Stimulated activated CD4-positive, alpha-beta T cell treated with anti-CD3 and anti-CD28 coated beads, Interleukin-12 subunit alpha, Interleukin-12 subunit beta, amount 100 ng/mL, for 24 hours (primary cell): ENCODE measurements around the gene ARRDC4.
"Not testable (repeated sequence)": the region's sequence is repeated elsewhere in the genome, so short reads cannot be mapped to it uniquely, and the experiment has no call there.

Experiments
- DNase-seq, 2 experiments: peaks; one replicate each; pipeline ENCODE4 v3.0.0-alpha.2; 2020; ENCODE audit warnings: low read depth in 2 of 2

The ARRDC4 gene

DNA sequence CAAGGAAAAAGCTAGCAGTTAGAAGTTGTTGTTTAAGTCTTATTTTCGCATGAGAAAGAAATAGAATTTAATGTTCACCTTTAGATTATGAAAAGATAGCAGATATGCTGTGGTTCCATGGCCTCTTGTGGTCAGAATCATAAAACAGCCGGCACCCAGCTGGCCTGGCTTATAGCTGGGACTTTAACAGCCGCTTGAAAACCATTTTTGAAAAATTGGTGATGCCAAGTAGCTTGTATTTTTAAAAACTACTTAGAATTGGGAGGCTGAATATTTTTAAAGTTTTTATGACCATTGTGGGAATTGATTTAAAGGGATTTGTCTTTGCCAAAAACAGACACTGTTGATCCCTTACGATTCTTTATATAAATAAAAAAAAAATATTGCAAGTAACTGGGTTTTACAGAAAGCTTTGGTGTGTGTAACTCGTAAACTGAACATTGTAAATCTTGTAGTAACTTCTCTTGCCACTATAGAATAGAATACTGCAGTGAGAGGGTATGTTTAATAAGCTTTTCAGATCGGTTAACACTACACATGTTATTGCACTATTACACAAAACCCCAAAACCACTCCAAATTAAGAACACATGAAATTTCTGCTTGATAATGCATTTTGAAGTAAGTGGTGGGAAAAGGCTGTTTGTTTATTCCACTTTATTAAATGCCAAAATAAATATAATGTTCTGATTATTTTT is 6.6 kb downstream of the ARRDC4 start:
- DNase-seq, result no peak

DNA sequence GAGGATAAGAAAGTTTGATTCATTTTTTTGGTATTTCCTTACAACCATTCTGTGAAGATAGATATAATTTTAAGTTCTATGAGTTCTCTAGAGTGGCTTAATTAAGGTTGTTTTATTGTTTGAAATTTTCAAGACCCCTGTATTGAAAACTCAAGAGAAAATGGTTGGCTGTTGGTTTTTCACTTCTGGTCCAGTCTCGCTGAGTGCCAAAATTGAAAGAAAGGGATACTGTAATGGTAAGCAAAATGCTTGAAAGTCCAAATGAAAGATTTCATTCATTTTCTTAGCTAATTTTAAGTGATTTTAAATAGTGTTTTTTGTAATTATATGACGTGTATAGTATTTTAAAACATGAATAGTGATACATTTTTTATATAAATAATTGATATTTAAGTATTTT is 7.4 kb downstream of the ARRDC4 start:
- no peak for DNase-seq

DNA sequence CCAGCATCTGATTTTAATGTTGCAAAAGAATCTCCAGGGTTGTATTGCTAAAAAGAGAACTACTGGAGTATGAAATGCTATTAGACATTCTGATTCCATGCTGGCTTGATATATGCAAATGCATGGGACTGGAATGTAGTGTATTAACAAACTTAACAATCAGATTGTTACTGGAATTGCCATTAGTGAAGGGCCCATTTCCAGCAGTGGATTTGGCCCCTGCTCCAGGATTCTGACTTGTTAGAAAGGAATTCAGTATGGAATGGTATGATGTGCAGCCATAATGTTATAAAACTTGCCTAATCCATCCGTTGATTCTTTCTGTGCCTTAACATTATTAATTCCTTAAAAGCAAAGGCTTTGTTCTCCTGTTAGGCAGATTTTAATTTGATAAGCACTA is 7.9 kb downstream of the ARRDC4 start:
- no peak for DNase-seq

DNA sequence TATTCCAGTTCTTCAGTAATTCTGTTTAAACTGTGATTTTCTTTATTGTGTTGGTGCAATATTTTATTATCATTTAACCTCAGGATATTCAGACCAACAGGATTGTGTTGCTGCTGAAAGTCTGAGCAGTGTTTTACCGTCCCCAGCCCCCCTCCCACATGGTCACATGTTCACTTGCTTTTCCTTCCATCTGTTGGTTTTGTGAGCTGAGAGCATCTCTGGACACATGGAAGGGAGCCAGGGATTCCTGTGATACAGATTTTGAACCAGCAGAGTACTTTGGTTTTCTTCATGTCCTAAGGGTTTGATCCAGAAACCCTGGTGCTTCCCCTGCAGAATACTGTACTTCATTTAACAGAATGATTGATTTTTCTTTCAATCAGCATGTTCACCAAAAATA is 11.9 kb downstream of the ARRDC4 start:
- no peak for DNase-seq

DNA sequence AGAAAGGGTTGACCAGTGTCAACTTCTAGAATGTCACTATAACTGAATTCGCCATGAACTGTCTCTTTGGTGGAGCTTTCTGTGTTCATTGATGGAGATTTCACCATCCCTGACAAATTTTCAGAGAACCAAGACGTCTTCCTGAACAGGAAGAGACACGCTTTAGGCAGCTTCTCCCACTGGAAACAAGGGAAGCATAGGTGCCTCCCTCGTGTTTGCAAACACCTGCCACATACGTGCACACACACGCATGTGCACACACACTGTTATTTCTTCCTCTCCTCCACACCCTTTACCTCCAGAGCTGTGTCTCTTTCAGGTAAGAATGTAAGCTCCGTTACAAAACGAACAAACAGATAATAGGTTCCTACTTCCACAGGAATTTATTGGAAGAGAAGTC is 15.6 kb downstream of the ARRDC4 start:
- no peak for DNase-seq

DNA sequence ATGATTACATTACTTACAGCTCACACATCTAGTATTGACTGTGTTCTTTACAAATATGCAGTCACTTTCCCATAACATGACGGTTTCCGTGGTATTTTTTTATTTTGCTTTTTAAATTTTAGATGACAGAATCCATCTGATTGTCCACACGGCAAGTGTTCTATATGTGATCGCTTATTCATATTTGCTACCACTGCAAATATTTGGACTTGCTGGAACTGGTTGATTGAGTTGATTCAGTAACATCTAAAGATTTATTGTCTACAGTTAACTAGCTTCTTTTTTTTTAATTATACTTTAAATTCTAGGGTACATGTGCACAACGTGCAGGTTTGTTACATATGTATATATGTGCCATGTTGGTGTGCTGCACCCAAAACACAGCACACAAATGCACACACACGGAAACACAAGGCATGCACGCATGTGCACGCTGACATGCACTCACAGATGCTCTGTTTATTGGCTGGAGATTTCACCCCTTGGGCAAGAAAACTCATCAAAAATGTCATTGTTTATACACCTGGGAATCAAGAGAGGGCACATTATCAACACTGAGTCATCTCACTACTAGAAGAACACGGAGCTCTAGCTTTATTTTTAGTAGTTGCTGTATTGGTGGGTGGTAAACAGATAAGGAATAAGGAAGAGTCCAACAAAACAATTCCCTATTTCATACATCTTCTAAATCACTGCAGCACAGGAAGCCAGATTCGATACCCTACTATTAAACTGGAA is 16.4 kb downstream of the ARRDC4 start:
- DNase-seq, result no peak

DNA sequence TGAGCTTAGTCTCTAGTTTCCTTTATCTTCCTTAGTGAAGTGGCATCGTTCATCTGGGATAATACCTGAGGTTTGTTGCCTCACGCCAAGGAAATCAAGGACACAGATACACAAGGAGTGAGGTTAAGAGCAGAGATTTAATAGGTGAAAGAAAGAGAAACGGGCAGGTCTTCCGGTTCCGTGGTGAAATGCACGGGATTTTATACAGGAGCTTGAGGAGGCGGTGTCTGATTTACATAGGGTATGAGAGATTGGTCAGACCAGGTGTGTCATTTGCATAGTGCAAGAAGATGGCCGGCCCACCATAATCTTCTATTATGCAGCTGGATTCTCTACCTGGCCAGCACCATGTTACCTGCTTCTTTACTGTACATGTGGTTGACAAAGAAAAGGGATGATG is 17.2 kb downstream of the ARRDC4 start:
- DNase-seq, result no peak

DNA sequence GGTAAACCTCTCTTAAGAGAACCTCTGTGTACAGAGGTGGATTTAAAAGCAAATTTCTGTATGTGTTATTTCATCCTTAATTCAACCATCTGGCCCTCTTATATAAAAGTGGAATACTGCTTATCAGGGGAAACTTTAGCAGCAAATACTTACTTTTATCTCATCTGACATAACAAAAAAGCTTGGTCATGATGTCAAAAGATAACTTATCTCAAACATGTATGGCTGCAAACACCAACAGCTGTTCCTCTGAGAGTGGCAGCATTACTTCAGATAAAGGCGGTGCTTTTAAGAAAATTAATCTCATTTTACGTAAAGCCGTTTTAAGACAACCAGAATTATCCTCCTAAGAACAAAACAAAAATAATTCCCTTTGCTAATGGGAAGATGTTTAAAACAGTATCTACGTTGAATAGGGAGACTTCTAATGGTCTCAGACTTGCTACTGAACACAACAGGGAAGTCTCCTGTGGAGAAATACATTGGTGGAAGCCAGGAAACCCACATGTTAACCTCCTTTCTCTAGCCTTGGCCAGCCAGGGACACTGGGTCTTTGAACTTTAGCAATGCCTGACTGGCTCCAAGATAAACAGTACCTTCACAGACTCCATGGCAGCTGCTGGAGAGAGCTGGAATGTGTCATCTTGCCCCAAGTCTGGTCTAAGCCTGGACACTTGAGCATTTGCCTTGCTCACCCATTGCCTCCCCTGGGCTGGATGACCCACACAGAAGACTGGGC is 18.1 kb downstream of the ARRDC4 start:
- DNase-seq, result no peak

DNA sequence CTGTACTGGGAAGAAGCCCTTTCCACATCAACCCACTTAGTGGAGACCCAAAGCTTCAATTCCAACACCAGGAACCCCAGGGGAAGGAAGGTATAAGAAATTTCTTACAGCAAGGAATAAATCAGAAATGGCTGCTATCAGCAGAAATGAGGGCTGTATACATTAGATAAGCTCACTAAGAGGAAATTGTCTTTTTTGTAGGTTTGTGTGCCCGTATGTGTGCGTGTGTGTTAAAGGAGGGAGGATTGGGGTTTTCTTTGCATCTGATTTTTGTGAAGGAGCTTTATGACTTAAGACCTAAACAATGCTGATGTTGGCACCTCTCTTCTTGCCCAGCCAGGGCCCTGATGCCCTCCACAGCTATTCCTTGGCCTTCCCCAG is 18.6 kb downstream of the ARRDC4 start:
- no peak for DNase-seq

DNA sequence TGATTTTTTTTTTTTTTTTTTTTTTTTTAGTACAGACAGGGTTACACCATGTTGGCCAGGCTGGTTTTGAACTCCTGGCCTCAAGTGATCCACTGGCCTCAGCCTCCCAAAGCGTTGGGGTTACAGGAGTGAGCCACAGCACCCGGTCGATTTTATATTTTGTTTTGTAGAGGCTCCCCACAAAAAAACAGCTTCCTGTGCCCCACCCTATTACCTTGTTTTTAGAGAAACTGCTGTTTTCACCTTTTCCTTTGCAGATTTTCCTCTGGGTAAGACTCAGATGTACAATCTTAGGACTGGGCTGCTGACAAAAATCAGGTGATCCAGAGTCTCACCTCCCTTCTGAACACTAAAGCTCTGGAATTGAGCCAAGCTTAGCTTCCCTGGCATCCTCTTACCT is 20.6 kb downstream of the ARRDC4 start:
- DNase-seq, result no peak

DNA sequence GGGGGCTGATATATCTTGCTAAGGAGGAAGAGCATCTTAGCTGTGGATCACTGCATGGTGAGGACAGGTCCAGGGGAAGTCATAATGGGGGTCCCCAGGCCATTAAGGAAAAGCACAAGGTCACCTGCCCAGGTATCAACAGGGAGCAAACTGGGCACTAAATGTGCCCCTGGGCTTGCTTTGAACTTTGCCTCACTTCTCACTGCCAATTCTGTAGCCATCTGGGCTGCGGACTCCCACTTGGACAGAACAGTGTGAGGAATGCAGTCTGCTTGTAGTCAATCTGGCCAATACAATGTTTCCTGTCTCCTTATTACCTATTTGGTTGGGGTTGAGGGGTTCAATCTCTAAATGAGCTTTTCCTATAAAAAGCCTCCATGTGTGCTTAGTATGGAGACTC is 21.3 kb downstream of the ARRDC4 start:
- DNase-seq, result no peak

DNA sequence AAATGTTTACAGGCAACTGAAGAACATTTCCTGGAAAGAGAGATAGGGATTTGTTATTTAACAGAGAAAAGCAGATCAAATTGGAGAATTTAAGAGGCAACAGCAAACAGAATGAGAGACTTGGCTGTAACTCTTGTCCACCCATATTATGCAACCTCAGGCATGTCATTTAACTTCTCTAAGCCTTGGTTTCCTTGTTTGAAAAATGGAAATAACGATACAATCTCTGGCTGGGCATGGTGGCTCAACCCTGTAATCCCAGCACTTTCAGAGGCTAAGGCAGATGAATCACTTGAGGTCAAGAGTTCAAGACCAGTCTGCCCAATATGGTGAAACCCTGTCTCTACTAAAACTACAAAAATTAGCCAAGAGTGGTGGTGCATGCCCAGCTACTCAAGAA is 23.7 kb downstream of the ARRDC4 start:
- DNase-seq, result no peak

DNA sequence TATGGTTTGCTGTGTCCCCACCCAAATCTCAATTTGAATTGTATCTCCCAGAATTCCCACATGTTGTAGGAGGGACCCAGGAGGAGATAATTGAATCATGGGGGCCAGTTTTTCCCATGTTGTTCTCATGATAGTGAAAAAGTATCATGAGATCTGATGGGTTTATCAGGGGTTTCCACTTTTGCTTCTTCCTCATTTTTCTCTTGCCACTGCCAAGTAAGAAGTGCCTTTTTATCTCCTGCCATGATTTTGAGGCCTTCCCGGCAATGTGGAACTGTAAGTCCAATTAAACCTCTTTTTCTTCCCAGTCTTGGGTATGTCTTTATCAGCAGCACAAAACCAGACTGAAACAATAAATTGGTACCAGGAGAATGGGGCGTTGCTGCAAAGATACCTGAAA is 25.5 kb downstream of the ARRDC4 start:
- not testable (repeated sequence) for DNase-seq

DNA sequence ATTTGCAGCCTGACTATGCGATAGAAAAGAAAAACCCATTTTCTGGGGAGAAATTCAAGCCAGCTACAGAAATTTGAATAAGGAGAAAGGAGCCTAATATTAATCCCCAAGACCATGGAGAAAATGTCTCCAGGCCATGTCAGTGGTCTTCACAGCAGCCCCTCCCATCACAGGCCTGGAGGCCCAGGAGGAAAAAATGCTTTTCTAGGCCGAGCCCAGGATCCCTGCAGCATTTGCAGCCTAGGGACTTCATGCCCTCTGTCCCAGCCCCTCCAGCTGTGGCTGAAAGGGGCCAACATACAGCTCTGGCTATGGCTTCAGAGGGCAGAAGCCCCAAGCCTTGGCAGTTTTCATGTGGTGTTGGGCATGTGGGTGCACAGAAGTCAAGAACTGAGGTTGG is 26.3 kb downstream of the ARRDC4 start:
- no peak for DNase-seq

DNA sequence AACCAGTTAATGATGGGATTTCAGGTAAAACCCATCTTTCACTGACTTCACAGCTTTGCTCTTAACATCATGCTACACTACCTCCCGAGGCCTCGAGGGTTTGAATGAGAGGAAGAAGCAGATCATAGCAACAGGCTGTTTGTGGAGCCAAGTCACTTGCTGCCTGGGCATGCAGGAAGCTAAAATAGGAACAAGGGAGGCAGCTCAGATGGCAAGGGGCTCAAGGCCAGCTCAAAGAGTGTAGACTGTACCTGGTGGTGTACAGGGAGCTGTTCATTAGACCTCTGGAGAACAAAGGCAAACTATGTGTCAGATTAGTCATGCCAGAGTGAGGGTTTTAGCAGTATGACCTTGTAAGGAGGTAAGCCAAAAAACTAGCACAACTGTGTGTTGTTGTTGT is 28.8 kb downstream of the ARRDC4 start:
- no peak for DNase-seq

DNA sequence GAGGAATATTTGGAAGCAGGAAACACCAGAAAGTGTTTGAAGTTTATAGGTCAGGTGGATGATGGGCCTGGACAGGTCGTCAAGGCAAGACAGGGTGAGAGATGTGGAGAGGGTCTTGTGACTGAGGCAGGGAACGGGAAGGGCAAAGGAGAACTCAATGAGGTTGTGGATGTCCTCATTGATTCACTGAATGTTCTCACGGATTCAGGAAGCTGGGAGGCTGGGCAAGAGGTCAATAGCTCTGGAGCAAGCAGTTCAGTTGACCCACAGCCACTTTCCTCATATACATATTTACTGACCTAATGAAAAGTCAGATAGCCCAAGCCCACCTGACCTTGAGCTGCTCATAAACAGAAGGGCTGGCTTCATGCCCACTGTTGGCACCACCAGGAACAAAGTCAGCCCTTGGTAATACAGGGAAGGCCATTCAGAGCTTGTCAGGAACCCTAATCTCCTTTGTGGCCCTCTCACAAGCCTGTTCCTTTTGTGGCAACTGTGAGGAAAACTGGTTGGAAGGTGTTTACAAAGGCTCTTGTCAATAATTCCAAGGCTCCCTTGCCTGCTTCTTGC is 31.6 kb downstream of the ARRDC4 start:
- no peak for DNase-seq

DNA sequence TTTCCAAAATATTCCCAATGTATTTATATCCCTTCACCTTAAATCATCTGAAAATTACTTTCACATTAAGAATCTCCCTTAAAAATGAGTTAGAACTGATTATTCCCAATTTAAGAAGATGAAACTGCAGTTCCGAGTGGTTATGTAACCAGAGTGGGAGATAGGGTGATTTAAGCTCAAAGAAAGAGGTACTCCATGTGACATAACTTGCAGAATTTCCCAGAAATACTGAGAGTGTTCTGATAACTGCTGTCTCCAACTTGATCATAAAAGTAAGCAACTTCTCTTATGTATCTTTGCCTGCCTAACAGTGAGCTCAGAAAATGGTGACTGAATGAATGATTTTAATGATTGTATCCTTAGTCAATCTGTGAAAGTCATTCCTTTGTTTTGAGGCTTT is 32.3 kb downstream of the ARRDC4 start:
- DNase-seq, result no peak

DNA sequence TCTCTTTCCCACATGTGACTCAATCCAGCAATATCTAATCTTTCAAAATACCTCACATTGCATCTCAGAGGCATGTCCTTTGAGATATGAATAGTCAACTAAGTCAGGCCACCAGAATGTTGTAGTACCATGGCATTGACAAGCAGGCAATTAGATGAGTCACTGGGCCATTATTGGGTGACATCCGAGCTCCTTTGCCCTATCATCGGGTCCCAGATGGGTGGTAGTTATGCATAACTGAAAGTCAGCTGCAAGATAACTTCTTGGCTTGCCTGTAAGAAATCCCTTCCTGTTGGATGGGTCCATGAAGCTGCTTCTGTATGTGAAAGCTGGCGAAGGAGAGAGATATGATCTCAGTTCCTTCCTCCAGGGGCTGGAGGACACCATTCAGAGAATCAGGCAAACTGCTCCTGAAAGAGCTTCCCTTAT is 32.8 kb downstream of the ARRDC4 start:
- no peak for DNase-seq

DNA sequence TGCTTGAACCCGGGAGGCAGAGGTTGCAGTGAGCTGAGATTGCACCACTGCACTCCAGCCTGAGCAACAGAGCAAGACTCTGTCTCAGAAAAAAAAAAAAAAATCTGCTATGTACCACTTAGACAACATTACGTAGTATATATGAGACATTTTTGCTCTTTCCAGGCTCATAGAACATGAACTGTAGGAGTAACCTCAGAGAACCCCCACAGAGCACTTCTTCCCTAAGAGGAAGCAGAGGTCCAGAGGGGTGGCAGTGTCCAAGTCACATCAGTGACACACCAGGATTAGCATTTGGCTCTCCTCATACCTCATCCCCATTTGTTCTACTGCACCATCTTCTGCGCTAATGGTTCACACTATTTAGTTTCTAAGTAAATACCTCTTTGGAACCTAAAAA is 33.7 kb downstream of the ARRDC4 start:
- DNase-seq, result no peak

DNA sequence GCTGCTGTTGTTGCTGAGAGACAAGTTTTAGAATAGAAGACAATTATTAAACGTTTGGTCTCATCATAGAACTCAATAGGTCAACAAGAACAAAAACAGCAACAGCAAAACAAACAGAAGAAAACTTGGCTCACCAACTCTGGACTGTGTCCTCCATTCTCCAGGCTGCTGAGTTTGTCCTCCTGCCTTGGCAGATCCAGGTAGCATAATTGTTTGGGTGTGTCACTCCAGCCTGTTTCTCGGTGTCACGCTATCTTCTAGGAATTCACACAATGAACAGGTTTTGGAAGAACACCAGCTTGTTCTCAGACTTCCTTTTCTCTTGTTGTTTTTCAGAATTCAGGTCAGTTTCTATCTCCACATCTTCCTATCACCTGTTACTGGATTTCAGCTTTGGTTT is 34.7 kb downstream of the ARRDC4 start:
- DNase-seq, result no peak

DNA sequence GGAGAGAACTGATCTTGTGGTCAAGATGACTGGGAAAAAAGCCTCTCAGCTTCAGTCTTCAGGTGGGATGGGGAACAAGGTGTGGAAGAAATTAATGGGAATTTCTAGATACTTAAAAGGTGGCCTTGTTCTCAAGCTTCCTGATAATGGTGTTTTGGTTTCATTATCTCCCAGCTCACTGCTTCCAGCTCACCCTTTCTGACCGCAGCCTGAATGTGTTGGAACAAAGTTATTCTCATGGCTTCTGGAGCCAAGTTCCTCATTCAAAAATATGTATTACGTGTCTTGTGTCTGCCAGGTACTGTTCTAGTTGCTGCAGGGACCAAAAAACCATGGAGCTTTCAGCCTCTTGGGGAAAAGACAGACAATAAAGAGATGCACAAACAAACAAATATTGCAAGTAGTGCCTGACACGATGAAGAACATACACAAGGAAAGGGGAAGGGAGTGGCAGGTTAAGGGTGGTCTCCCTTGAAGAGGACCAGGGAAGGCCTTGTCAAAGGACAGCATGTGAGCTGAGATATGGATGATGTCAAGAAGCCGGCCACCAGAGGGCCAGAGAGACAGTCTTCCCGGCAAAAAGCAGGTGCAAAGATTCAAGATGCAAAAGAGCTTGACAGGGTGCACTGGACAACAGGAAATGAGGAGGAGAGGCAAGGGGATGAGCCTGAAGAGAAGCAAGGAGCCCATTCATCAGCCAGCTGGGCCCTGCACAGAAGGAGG is 35.5 kb downstream of the ARRDC4 start:
- DNase-seq, result no peak
